ENCODE results near the gene ZNF555. TPM values are rescaled to one million over a fixed set of nuclear protein-coding genes. Genes with fewer than 3 reads are reported as not detected.

Gene ZNF555
- total RNA-seq, 3 donors from 2014 or later (not counting 1 experiment from before 2014, with no cell fraction given), result 2.0 to 4.6 (median 2.9) TPM

GRCh38 chr19:2805991-2806649, 35.2 kb upstream of the ZNF555 start:
- H3K4me1 ChIP-seq (ENCODE audit: control insufficient read depth, insufficient read depth, low read length), result no peaks in the 10 kb centered on the region
- peaks cover 15% of the 10 kb centered on the region for H3K36me3 ChIP-seq (ENCODE audit: control insufficient read depth, insufficient read depth, low read length)
- no peaks in the 10 kb centered on the region for H3K27me3 ChIP-seq (ENCODE audit: control insufficient read depth, insufficient read depth, low read length)
- no peaks in the 10 kb centered on the region for H3K36me3 Mint-ChIP-seq
- H3K27me3 Mint-ChIP-seq (ENCODE audit: low read depth in 2 of 2), result no peaks in the 10 kb centered on the region
- peaks cover 7 to 11% of the 10 kb centered on the region in 2 donors for H3K4me1 Mint-ChIP-seq
- ATAC-seq (no peak), DNase-seq (no peak)
- no peak overlapping the region for H3K4me3 Mint-ChIP-seq
- no peak overlapping the region for H3K27ac Mint-ChIP-seq
- H3K4me3 ChIP-seq (ENCODE audit: low read length), result no peak overlapping the region
- no peak for TF ChIP-seq CTCF (IDR thresholded peaks at IDR 0.05)
- intact Hi-C loops (cut with micrococcal nuclease), result no loop called here
- H3K27ac ChIP-seq (ENCODE audit: low read length), result no peak overlapping the region
- WGBS (ENCODE audit: insufficient coverage), result 94% methylated on average over 23 of the region's 23 CpGs
- H3K9me3 Mint-ChIP-seq, result no peaks in the 10 kb centered on the region
- no peaks in the 10 kb centered on the region for H3K9me3 ChIP-seq (ENCODE audit: control insufficient read depth, insufficient read depth, low read length)

- H3K9me3 Mint-ChIP-seq, result no peaks in the 10 kb centered on the region
- Histone ChIP-seq H3K4me1 (ENCODE audit: control insufficient read depth, insufficient read depth, low read length) (no peaks in the 10 kb centered on the region), H3K9me3 (ENCODE audit: control insufficient read depth, insufficient read depth, low read length) (no peaks in the 10 kb centered on the region), H3K36me3 (ENCODE audit: control insufficient read depth, insufficient read depth, low read length) (peaks cover 15% of the 10 kb centered on the region), H3K27me3 (ENCODE audit: control insufficient read depth, insufficient read depth, low read length) (no peaks in the 10 kb centered on the region), H3K4me3 (ENCODE audit: low read length) (no peak overlapping the region), H3K27ac (ENCODE audit: low read length) (no peak overlapping the region)
- intact Hi-C loops (cut with micrococcal nuclease), result no loop called here
- no peak overlapping the region for H3K4me3 Mint-ChIP-seq
- no peak for TF ChIP-seq CTCF (IDR thresholded peaks at IDR 0.05)
- H3K4me1 Mint-ChIP-seq, result peaks cover 7 to 11% of the 10 kb centered on the region in 2 donors
- H3K27ac Mint-ChIP-seq, result no peak overlapping the region
- H3K27me3 Mint-ChIP-seq (ENCODE audit: low read depth in 2 of 2), result no peaks in the 10 kb centered on the region
- DNase-seq (no peak), ATAC-seq (no peak)
- WGBS (ENCODE audit: insufficient coverage), result 98% methylated on average over 34 of the region's 34 CpGs
- no peaks in the 10 kb centered on the region for H3K36me3 Mint-ChIP-seq
These were observed 34.4 kb upstream of the ZNF555 start for GRCh38 chr19:2806736-2807378.

GRCh38 chr19:2807379-2808128, 33.7 kb upstream of the ZNF555 start:
- no peaks in the 10 kb centered on the region for H3K4me1 ChIP-seq (ENCODE audit: control insufficient read depth, insufficient read depth, low read length)
- H3K4me3 Mint-ChIP-seq, result no peak overlapping the region
- H3K9me3 ChIP-seq (ENCODE audit: control insufficient read depth, insufficient read depth, low read length), result no peaks in the 10 kb centered on the region
- intact Hi-C loops (cut with micrococcal nuclease), result no loop called here
- WGBS (ENCODE audit: insufficient coverage), result 98% methylated on average over 56 of the region's 56 CpGs
- DNase-seq (no peak), ATAC-seq (no peak)
- H3K4me3 ChIP-seq (ENCODE audit: low read length), result no peak overlapping the region
- no peak overlapping the region for H3K27ac Mint-ChIP-seq
- H3K36me3 ChIP-seq (ENCODE audit: control insufficient read depth, insufficient read depth, low read length), result peaks cover 15% of the 10 kb centered on the region
- H3K27me3 ChIP-seq (ENCODE audit: control insufficient read depth, insufficient read depth, low read length), result no peaks in the 10 kb centered on the region
- TF ChIP-seq CTCF (IDR thresholded peaks at IDR 0.05), result no peak
- H3K27me3 Mint-ChIP-seq (ENCODE audit: low read depth in 2 of 2), result no peaks in the 10 kb centered on the region
- H3K36me3 Mint-ChIP-seq, result no peaks in the 10 kb centered on the region
- H3K9me3 Mint-ChIP-seq, result no peaks in the 10 kb centered on the region
- no peak overlapping the region for H3K27ac ChIP-seq (ENCODE audit: low read length)
- peaks cover 5 to 9% of the 10 kb centered on the region in 2 donors for H3K4me1 Mint-ChIP-seq
